NOMO-1 (cell line): ENCODE measurements around the gene PLLP.
A peak's percentile ranks its signal among the peaks of the same experiment; 100 is the strongest.
"Not testable (repeated sequence)": the region's sequence is repeated elsewhere in the genome, so short reads cannot be mapped to it uniquely, and the experiment has no call there.

Experiments
- DNase-seq, 2 experiments: peaks; one replicate each; lab custom pipeline; 2025; ENCODE audit not compliant: unreplicated experiment in 2 of 2; lab: John Stamatoyannopoulos, UW

PLLP gene

DNA sequence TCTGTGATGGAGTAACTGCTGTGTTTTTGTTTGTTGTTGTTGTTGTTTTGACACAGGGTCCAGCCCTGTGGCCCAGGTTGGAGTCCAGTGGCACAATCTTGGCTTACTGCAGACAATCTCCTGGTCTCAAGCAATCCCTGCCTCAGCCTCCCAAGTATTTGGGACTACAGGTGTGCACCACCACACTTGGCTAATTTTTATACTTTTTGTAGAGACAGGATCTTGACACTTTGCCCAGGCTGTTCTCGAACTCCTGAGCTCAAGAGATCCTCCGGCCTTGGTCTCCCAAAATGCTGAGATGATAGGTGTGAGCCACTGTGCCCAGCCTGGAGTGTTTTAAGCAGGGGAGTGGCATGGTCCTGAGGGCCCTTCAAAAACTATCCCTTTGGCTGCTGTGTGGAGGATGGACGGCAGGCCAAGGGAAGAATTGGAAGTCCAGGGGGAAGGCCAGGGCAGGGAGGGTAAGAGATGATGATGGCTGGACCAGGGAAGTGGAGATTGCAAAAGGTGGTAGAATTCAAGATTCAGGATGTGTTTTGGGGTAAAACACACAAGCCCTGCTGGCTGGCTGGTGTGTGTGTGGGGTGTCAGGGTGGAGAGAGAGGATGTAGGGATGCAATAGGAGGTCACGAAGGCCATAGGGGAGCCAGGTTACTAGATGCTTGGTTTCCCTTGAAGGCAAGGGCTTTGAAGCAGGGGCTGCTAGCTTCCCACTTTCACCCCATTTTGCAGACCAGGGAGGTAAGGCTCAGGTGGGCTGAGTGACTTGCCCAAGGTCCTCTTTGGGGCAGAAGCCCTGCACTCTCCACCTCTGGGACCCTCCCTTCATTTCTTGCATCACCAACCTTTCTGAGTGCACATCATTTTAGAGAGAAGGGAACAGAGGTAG is 18.8 kb upstream of the PLLP start:
- DNase-seq, result no peak

DNA sequence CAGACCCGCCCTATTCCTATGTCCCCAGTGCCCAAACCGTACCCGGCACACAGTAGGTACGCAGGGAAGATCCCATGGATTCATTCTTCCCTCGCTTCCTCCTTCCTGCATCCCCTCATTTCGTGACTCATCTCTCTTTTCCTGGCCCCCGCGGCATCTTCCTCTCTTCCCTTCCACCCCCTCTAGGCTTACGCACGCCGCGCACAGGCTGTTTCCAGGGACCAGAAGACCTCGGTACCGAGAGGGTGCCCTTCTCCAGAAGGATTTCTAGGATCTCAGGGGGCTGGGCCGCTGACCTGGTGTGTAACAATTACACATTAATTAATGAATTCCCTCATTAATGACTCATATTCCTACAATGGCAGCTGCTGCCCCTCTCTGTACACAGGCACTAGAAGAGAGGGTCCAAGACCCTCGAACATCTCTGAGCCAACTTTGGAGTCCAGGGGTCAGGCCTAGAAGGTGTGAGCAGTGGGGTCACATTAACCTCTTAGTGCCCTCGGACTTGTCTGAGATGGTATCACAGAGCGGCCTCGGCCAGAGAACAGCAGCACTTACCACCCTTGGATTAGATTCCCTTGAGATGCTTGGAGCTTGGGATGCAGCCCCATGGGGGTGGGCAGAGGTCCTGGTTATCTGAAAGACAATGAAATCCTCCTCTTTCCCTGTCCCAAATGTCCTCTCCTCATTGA is 16.8 kb upstream of the PLLP start:
- no peak for DNase-seq

DNA sequence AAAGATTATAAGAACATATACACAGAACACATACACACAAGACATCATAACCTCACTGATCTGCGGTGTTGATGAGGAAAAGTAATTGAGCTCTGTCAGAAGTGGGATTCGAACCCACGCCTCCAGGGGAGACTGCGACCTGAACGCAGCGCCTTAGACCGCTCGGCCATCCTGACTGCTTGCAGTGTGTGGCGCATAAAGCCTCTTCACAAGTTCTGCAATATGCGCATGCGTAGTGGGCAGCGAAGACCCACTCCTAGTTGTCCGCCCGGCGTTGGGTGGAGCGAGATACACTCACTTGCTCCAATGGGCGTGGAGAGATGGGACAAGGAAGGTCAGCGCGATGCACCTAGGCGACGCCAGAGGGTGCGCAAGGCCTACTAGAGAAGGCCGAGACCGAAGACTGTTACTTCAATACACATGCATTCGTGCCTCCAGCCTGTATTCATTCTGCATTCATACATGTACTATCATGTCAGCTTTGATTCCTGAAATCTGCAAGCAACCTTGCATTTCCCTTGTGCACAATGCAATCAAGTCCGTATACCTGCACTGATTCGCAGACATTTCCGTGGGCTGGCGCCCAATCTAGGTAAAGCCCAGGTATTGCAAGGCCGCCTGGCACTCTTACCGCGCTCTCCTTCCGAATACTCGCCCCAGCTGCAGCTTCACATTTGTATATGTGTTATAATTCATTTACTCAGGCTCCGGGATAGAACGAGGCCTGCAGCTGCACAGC is 16.1 kb upstream of the PLLP start:
- DNase-seq, result peak; percentile 95 to 98

DNA sequence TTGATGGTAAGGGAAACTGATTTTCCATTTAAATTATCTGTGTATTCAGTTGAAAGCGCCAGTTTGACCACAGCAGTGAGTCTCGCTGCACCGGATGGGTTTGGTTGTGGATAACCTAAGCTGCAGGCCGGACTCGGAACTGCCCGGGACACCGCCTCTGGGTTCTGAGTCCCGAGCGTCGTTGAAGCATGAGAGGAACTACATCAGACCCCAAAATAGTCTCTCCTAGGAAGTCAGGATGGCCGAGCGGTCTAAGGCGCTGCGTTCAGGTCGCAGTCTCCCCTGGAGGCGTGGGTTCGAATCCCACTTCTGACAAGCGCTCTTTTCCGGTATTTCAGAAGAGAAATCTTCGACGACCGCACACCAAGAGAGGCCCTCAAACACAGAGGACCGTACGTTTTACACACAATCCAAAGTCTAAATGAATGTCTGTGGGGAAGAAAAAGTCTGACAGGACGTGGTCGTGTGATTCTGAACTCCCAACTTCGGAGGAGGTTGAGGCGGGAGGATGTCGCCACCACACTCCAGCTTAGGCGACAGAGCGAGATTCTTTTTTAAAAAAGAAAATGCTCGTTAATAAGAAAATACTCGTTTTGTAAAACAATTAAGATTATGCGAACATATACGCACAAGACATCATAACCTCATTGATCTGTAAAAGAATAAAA is 15.4 kb upstream of the PLLP start:
- peak; percentile 73 to 81 for DNase-seq

DNA sequence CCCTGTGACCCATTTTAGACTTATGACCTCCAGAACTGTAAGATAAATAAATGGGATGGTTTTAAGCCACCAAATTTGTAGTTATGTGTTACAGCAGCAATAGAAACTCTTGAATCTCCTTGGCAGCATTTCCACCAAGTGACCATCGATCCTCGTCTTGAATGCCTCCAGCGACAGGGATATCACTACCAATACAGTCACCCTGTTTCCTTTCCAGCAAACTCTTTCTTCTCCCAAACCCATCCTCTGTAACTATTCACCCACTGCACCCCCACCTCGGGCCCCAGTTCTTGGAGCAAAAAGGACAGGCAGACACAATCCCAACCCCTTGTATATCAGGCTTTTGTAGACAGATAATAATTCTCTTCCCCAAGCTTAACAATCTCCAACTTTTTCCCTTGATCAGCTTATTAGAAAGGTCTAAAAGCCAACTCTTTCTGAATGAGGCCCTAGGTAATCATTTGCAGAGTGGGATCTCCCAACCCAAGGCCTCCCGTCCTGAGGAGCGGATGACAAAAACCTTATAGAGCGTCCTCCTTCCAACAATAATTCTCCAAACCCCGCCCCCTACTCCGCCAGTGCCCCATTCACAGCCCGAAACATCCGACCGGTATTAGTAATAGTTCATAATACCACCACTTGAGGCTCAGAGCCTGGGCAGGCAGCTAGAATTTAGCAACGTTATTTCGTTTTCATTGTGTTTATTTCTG is 14.7 kb upstream of the PLLP start:
- peak; percentile 63 to 81 for DNase-seq

DNA sequence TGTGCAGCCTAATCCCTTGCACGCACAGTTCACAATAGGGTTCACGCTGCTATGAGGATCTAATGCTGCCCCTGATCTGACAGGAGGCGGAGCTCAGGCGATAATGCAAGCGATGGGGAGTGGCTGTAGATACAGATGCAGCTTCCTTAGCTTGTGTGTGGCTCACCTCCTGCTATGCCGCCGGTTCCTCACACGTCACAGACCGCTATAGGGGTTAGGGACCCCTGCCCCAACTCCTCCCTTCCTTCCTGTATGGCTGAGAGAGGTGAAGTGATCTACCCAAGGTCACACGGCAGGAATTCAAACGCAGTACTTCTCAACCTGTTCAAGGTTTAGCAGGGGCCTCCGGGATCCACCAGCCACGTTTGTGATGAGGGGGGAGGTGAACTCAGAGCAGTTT is 13.4 kb upstream of the PLLP start:
- DNase-seq, result peak; percentile 14 to 18

DNA sequence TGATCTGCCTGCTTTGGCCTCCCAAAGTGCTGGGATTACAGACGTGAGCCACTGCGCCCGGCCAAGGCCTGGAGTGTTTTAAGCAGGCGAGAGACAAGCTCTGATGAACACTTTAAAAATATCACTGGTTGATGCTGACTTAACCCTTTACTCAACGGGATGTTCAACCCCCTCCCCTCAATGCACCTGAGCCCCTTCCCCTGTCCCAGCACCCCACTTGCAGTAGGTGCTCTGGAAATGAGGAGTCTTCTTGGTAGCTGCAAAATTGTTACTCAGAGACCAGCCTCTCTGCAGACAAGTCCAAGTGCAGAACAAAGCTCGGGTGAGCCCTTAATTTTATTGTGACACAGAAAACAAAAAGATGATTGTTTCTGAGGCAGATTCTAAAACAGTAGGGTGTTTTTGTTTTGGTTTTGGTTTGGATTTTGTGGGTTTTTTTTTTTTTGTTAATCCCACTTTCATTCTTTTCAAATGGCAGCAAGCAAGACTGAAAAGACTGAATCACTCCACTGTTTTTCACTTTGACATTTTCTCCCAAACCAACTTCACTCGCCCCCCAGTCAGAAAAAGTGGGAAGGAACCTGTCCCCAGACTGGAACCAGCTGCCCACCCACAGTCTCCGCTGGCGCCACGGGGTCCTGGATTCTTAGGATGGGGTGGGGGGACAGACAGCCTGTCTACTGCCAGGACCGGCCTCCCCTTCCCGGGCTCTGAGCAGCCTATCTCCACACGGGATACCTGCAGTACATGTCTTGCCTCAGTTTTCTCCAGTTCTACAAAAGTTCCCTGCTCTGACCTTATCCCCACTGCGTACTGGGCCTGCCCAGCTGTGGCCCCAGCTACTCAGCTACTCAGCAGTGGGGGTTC is 5.2 kb upstream of the PLLP start:
- DNase-seq, result no peak

DNA sequence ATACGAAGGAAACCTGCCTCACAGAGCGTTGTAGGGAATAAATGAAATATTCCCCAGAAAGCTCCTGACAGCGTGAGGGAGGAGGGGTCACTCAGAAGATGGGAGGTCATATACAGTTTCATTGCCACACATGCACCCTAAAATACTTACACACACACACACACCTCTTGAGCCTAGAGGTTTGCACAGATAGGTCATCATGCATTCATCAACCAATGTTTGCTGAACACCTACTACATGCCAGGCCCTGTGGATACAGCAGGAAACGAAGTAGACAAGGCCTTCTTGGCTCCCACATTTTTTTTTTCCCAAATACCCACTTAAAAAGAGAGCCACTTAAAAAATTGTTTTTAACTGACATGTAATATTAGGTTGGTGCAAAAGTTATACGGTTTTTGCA is 907 bp upstream of the PLLP start:
- DNase-seq, result no peak

DNA sequence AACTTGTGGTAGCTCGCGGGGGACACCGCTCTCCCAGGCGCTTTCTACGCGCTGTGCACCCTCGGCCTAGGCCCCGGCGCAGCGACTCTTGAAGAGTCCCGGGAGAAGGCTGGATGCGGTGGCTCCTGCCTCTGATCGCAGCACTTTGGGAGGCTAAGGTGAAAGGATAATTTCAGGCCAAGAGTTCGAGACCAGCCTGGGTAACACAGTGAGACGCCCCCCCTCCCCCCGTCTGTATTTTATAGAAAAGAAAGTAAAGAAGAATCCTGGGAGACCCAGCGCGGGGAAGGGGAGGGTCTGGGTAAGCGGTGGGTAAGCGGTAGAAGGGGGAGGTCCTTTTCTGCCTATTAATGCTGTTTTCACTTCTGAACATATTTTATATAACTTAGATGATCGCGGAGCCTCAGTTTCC is 486 bp upstream of the PLLP start:
- no peak for DNase-seq

DNA sequence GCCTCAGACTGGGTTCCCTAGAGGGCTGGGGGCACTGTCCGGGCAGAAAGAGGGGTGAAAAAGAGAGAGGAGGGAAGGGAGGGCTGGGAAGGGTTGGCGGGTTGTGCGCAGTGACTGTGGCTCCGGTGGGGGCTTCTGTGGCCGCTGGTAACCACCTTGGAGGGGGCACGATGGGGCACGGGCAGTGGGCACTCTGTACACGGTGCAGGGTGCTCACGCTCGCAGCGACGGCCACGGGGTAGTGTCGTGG is 588 bp downstream of the PLLP start:
- DNase-seq, result no peak

DNA sequence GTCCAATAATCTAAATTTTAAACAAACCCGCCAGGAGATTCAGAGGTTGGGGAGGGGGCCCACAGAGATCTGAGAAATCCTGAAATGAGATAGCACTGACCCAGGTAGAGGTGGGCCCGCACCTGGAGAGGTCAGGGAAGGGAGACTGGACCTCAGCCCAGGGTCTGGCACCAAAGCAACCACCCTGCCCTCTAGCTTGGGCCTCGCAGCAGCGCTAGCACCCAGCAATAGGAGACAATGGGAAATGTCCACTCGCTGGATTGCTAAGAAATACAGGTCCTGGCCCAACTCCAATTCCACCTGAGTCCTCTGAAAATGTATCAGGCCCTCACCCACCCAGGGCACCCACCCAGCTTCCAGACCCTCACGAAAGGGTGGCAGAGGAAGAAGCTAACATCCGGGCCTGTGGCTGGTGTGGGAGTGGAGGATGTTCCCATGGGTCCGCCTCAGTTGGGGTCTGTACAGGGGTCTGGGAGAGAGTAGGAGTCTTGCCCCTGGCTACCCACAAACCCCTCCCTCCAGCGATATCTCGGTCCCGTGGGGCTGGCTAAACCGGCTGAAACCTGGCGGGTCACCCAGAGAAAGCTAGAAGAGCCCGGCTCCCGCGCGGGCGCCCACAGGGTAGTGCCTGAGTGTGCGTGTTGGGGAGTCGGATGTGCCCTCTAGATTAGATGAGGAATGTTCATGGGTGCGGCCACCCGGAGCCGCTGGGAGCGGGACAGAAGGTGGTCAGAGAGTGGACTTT is 1.1 kb downstream of the PLLP start:
- no peak for DNase-seq

DNA sequence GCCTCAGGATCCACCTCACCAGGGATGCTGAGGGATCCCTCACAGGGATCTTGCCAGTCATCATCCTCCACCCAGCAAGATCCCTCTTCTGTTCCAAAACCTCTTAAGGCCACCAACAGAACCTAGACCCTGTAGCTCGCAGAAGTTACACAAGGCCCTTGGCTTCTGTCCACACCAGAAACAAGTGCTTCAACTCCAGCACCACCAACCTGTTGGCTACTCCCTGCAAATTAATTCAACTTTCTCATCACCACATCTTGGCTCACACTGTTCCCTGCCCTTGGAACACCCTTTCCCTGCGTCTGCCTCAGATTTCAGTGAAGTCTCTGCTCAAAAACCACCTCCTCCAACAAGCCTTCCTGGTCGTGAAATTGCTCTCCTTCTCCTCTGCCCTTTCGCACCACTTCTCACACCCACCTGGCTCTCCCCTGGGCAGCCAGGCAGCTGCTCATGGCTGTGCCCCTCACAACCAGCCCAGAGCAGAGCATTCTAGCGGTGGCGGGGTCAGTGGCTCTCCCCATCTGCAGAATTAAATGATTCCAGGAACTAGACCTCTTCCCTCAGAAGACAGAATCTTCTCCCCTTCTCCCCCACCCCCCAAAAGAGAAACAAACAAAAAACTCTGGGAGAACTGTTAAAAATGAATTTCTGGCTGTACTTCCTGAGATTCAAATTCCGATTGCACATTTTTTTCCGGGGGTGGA is 1.8 kb downstream of the PLLP start:
- no peak for DNase-seq

DNA sequence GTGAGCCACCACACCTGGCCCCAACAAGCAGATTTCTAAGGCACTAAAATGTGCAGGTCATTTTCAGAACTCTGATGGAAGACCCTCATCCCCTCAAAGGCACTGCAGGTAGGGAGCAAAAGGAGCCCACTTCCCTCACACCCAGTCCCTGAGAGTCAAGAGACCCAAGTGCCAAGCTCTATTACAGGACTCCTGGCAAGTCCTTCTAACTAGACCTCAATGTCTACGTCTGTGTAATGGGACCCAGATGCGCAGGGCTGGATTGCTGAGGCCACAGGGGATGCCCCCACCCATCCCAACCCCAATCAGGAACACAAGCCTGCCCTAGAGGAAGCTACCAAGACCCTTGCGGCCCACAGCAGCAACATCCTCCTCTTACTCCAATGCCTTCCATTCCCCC is 2.7 kb downstream of the PLLP start:
- no peak for DNase-seq

DNA sequence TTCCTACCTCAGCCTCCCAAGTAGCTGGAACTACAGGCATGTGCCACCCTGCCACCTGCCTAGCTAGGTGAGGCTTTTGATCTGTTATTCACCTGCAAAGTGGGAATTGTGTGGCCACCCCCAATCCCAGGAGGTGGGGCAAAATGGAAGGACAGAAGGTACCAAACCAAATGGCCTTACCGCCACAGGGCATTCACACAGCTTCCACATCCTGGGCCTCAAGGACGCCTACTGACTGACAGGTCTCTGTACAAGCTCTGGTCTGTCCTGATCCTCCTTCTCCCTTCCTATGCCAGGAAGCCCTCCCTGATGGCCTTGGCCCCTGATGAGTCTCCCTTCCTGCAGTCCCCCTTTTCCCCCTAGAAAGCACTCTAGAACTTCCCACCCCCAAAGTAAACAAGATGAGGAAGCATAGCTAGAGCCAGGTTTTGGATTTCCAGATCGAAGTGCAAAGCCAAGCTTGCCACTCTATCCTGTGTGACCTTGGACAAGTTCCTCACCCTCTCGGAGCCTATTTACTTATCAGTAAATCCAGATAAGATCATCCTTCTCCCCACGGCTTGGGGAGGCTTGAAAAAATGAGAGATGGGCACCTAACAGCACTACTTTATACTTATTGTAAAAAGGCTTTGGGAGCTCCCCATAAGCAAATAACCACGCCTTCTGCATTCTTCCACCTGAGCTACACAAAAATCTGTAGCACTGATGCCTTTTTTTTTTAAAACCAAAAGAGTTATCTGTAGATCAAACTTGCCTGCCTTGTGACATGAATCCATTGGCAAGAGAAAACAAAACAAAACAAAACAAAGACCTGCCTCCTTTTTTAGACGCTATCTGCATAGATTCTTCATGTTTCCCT is 4.5 kb downstream of the PLLP start:
- DNase-seq, result no peak

DNA sequence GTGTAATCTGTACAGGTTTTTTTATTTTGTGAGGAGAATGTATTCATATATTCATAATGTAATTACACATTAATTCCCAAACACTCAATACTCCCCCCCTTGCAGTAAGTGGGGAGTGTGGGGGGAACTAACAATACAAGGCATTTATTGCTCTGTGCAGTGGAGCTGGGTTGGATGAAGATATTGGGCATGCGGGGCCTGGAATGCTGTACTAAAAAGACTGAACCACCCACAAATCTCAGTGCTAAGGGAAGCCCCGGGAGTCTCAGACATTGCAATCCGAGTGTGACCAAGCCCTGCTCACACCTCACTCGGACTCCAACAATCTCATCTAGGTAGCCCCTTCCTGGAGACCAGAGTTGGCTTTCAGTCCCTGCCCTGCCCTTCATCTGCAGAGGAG is 6.0 kb downstream of the PLLP start:
- DNase-seq, result no peak

DNA sequence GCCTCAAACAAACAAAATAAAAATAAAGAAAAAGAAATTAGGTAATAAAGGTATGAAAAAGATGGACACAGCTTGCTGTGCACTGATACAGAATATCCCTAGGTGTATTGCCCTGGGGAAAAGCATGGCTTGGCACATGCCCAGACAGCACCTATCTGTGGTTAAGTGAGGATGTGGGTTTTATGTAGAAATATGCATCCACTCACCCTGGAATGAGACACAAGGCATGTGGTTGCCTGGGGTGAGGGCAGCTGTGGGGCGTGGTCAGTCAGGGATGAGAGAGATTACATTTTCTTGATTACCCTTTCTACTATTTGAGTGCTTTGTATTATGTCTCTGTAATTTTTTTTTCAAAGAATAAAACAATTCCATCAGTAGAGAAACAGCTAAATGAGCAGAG is 6.9 kb downstream of the PLLP start:
- DNase-seq, result peak in 1 of 2 experiments; percentile 9

DNA sequence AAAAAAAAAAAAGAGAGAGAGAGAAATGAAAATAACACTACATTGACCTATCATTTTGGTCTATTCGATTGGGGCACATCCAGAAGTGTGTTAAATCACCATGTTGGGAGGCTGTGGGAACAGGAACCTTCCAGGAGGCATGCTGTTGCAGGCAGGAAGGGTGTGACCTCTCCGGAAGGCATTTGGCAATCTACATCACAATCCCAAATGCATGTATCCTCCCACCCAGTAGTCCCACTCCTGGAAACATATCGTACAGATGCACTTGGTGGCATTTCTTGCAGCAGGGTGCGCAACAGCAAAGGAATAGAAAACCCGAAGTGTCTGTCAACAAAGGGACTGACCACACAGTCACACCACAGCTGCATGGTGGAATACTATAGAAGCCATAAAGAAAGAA is 7.9 kb downstream of the PLLP start:
- no peak for DNase-seq

DNA sequence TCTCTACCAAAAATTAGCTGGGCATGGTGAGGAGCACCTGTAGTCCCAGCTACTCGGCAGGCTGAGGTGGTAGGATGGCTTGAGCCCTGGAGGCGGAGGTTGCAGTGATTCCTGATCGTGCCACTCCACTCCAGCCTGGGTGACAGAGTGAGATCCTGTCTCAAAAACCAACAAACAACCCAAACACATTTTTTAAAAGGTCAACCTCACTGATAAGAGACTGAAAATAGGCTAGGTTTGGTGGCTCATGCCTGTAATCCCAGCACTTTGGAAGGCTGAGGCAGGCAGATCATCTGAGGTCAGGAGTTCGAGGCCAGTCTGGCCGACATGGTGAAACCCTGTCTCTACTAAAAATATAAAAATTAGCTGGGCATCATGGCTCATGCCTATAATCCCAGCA is 8.5 kb downstream of the PLLP start:
- not testable (repeated sequence) for DNase-seq
